Lung (tissue), 12 donors: ENCODE results near the gene TRIM66. TPM values are rescaled to one million over a fixed set of nuclear protein-coding genes. Genes with fewer than 3 reads are reported as not detected.

Source experiments
- ATAC-seq: fragments of 200-7000 bp; cut with Tn5 transposase; one replicate; pipeline ENCODE4 v1.9.1; 2020; ENCODE audit warnings: moderate number of reproducible peaks; ENCODE audit not compliant: insufficient read depth, low FRiP score
- DNase-seq, 3 donors: peaks; one replicate each; pipeline ENCODE4 v3.0.0-alpha.2; 2013 to 2017
- H3K27ac ChIP-seq, 2 donors: one replicate each; pipeline ENCODE4 v1.5.1; 2013; ENCODE audit warnings: mild to moderate bottlenecking in 2 of 2, moderate library complexity in 2 of 2, control low read depth in 1 of 2, inconsistent platforms in 1 of 2, low read depth in 1 of 2, low read length in 1 of 2
- H3K27me3 ChIP-seq, 3 donors: one replicate each; pipeline ENCODE4 v1.5.1; 2013; ENCODE audit warnings: low read length in 2 of 3; ENCODE audit not compliant: control insufficient read depth in 3 of 3, insufficient read depth in 3 of 3
- H3K36me3 ChIP-seq, 4 donors: one replicate each; pipeline ENCODE4 v1.5.1; 2013; ENCODE audit warnings: low read length in 4 of 4, mild to moderate bottlenecking in 1 of 4, moderate library complexity in 1 of 4; ENCODE audit not compliant: control insufficient read depth in 4 of 4, insufficient read depth in 4 of 4
- H3K4me1 ChIP-seq, 5 donors: one replicate each; pipeline ENCODE4 v1.5.1; 2013; ENCODE audit warnings: low read length in 5 of 5, mild to moderate bottlenecking in 2 of 5, moderate library complexity in 1 of 5; ENCODE audit not compliant: control insufficient read depth in 5 of 5, insufficient read depth in 5 of 5
- H3K4me3 ChIP-seq: one replicate; pipeline ENCODE4 v1.5.1; 2013; ENCODE audit warnings: mild to moderate bottlenecking, control low read depth, moderate library complexity
- H3K9ac ChIP-seq, 2 donors: one replicate each; pipeline ENCODE4 v1.5.1; 2013; ENCODE audit warnings: low read length in 2 of 2, control low read depth in 1 of 2; ENCODE audit not compliant: insufficient read depth in 1 of 2
- H3K9me3 ChIP-seq, 4 donors: one replicate each; pipeline ENCODE4 v1.5.1; 2013; ENCODE audit warnings: low read length in 3 of 4, mild to moderate bottlenecking in 1 of 4, moderate library complexity in 1 of 4; ENCODE audit not compliant: control insufficient read depth in 4 of 4, insufficient read depth in 3 of 4
- CTCF ChIP-seq: IDR thresholded peaks from 2 replicates; pipeline ENCODE4 v1.5.1; 2012; ENCODE audit warnings: mild to moderate bottlenecking; ENCODE audit errors: control extremely low read depth, extremely low read depth
- WGBS, 2 donors: extraction: QIAGEN DNeasy Blood & Tissue Kit; methylation state at CpG; one replicate each; pipeline ENCODE4 v1.1.7; 2013; 5-methylcytosine and 5-hydroxymethylcytosine counted together
- polyA plus RNA-seq, 2 donors: library from polyadenylated mRNA; stranded (reverse); fragments of 200-250 nt; gene quantifications; one replicate each; pipeline ENCODE4 v1.2.1, GENCODE V29; 2013
- total RNA-seq, 2 donors: library from RNA; depleted of rRNA in 1 of 2; stranded (reverse); fragments of >200 nt in 1 of 2; gene quantifications; one replicate each; pipeline ENCODE4 v1.2.1, GENCODE V29; 2014 to 2021
- donor health status: control.
- donor health status: control.
- donor health status: Bipolar disorder and iron deficiency.
- donor health status: healthy.
- donor health status: DM: yes; HTN: yes; CAD: no.

Gene TRIM66
- total and polyA plus RNA-seq, 4 donors = 2.0 to 23.9 (median 11.3) TPM

DNA sequence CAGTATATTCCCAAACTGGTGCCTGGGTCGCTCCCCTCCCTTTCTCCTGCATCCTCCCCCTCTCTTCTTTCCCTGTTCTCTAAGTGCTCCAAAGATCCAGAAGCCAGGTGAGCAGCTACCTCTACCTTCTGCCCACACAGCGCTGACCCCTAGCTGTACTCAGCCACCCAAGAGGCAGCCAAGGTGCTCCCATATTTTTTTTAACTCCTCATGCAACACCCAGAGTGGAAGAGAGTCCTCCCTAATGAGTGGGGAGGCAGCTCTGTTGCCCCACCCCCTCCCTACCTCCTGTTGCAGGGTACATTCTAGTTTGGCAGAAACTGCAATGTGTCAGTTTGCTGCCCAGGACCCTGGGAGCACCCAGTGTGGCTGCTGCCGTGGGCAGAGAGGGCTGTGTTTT lies 40.3 kb upstream of the TRIM66 start:
- ATAC-seq = no peak
- Histone ChIP-seq H3K4me1 (peaks cover 28 to 69% (median 56%) of the 10 kb centered on the region in 5 donors), H3K9me3 (no peaks in the 10 kb centered on the region), H3K36me3 (peaks cover 0 to 9% (median 7%) of the 10 kb centered on the region in 4 donors), H3K27ac (peak overlapping the region in 1 of 2 donors; percentile 81), H3K9ac (no peak overlapping the region), H3K27me3 (no peaks in the 10 kb centered on the region), H3K4me3 (no peak overlapping the region)
- WGBS, 2 donors = 91 to 92% methylated on average over 3 of the region's 3 CpGs
- DNase-seq = no peak
- TF ChIP-seq CTCF = no peak

- Histone ChIP-seq H3K4me1 (peaks cover 29 to 69% (median 56%) of the 10 kb centered on the region in 5 donors), H3K9me3 (no peaks in the 10 kb centered on the region)
- DNase-seq = peak; percentile 66 to 79 (median 71)
Measured at GRCh38 chr11:8721609-8722500, 39.4 kb upstream of the TRIM66 start.

GRCh38 chr11:8720868-8721608 lies 38.6 kb upstream of the TRIM66 start:
- no peak for ATAC-seq
- no peaks in the 10 kb centered on the region for H3K27me3 ChIP-seq
- H3K36me3 ChIP-seq = peaks cover 0 to 17% (median 12%) of the 10 kb centered on the region in 4 donors
- H3K4me1 ChIP-seq = peaks cover 29 to 70% (median 58%) of the 10 kb centered on the region in 5 donors
- no peak overlapping the region for H3K9ac ChIP-seq
- H3K9me3 ChIP-seq = no peaks in the 10 kb centered on the region
- no peak overlapping the region for H3K4me3 ChIP-seq
- peak overlapping the region in 1 of 2 donors; percentile 81 for H3K27ac ChIP-seq
- peak; percentile 76 to 90 (median 81) for DNase-seq
- no peak for TF ChIP-seq CTCF
- 45 to 67% methylated on average over 4 to 5 of the region's 5 CpGs for WGBS, 2 donors

More at GRCh38 chr11:8721609-8722500, 39.4 kb upstream of the TRIM66 start:
- Histone ChIP-seq H3K4me3 (no peak overlapping the region), H3K27ac (peak overlapping the region in 1 of 2 donors; percentile 81), H3K27me3 (no peaks in the 10 kb centered on the region), H3K36me3 (peaks cover 0 to 16% (median 11%) of the 10 kb centered on the region in 4 donors), H3K9ac (no peak overlapping the region)
- 52 to 77% methylated on average over 13 of the region's 13 CpGs for WGBS, 2 donors
- no peak for TF ChIP-seq CTCF
- no peak for ATAC-seq
